SH-SY5Y (cell line): ENCODE results near the gene RGS7.

ENCODE experiments used
- GATA2 ChIP-seq: IDR thresholded peaks from 2 replicates; pipeline ENCODE4 v1.6.1; 2011; ENCODE audit warnings: mild to moderate bottlenecking, low read depth, low read length
- GATA3 ChIP-seq: IDR thresholded peaks from 2 replicates; pipeline ENCODE4 v1.6.1; 2011; ENCODE audit warnings: low read depth, mild to moderate bottlenecking, low read length, moderate library complexity

GRCh38 chr1:241167121-241167630 is 189.8 kb downstream of the RGS7 start:
- no peak for TF ChIP-seq GATA2
- no peak for TF ChIP-seq GATA3
